H1 (cell line): ENCODE results near the gene SRSF7. TPM values are rescaled to one million over a fixed set of nuclear protein-coding genes. Genes with fewer than 3 reads are reported as not detected.

ENCODE experiments used
- CTCF ChIA-PET: fragments of 300-600 bp; sonication (Branson Sonifier 250); formaldehyde crosslinking; loops from one replicate; lab custom pipeline; 2021; ENCODE audit not compliant: partially characterized antibody; lab: Charles Lee
- POLR2A ChIA-PET: fragments of 300-600 bp; sonication (Branson Sonifier 250); formaldehyde crosslinking; loops from one replicate; lab custom pipeline; 2021; ENCODE audit warnings: inconsistent platforms; ENCODE audit not compliant: partially characterized antibody; lab: Charles Lee
- DNase-seq, 2 experiments: peaks; one replicate each; pipeline versions ENCODE4 v3.0.0 to v3.0.0-alpha.2; 2010 to 2022; ENCODE audit warnings: low spot score in 2 of 2, low read depth in 1 of 2, mixed read lengths in 1 of 2
- FAIRE-seq: peaks from 2 replicates; lab custom pipeline; 2011; peaks lifted over from hg19 to GRCh38; lab: Jason Lieb, UNC
- H2AFZ ChIP-seq: 2 replicates; pipeline ENCODE4 v1.8.1; 2012; ENCODE audit warnings: low read length, inconsistent platforms
- H2AK5ac ChIP-seq: 2 replicates; pipeline ENCODE4 v1.6.1; 2013; ENCODE audit warnings: low read depth, low read length
- H2BK120ac ChIP-seq: replicated peaks from 2 replicates; pipeline ENCODE3; 2013; ENCODE audit warnings: low read depth, low read length, inconsistent platforms
- H2BK12ac ChIP-seq: 2 replicates; pipeline ENCODE4 v1.6.1; 2013; ENCODE audit warnings: low read depth, low read length
- H2BK15ac ChIP-seq: 2 replicates; pipeline ENCODE4 v1.6.1; 2013; ENCODE audit warnings: low read length
- H2BK20ac ChIP-seq: 2 replicates; pipeline ENCODE4 v1.6.1; 2013; ENCODE audit warnings: low read length
- H2BK5ac ChIP-seq: 2 replicates; pipeline ENCODE4 v1.6.1; 2013; ENCODE audit warnings: low read depth, low read length
- H3K14ac ChIP-seq: 2 replicates; pipeline ENCODE4 v1.6.1; 2013; ENCODE audit warnings: inconsistent platforms; ENCODE audit not compliant: insufficient read length
- H3K18ac ChIP-seq: 2 replicates; pipeline ENCODE4 v1.6.1; 2013; ENCODE audit warnings: low read length; ENCODE audit errors: extremely low read depth
- H3K23ac ChIP-seq: 2 replicates; pipeline ENCODE4 v1.6.1; 2013; ENCODE audit warnings: inconsistent platforms; ENCODE audit not compliant: insufficient read length
- H3K23me2 ChIP-seq: 2 replicates; pipeline ENCODE4 v1.6.1; 2013; ENCODE audit warnings: low read depth, low read length
- H3K27ac ChIP-seq: 2 replicates; pipeline ENCODE4 v1.6.1; 2011; ENCODE audit warnings: low read depth, low read length, inconsistent platforms
- H3K27me3 ChIP-seq, 4 experiments: replicated peaks in 1 of 4; 1 replicate in 1 of 4; 2 replicates in 3 of 4; pipeline versions ENCODE4 v1.6.1 to v1.8.1; 2011 to 2013; ENCODE audit warnings: low read length in 3 of 4, mild to moderate bottlenecking in 3 of 4, inconsistent platforms in 2 of 4, mixed read lengths in 2 of 4, moderate library complexity in 1 of 4; ENCODE audit not compliant: control insufficient read depth in 3 of 4, insufficient read depth in 3 of 4; ENCODE audit errors: extremely low read depth in 1 of 4
- H3K36me3 ChIP-seq, 4 experiments: 2 replicates each; pipeline versions ENCODE4 v1.6.1 to v1.8.1; 2011 to 2013; ENCODE audit warnings: mild to moderate bottlenecking in 4 of 4, low read length in 3 of 4, moderate library complexity in 2 of 4, control low read depth in 1 of 4, inconsistent platforms in 1 of 4; ENCODE audit not compliant: insufficient read depth in 4 of 4, control insufficient read depth in 2 of 4
- H3K4ac ChIP-seq: replicated peaks from 2 replicates; pipeline ENCODE3; 2013; ENCODE audit warnings: low read length, low read depth, mixed read lengths, inconsistent platforms; ENCODE audit not compliant: insufficient read length
- H3K4me1 ChIP-seq, 4 experiments: replicated peaks in 1 of 4; 1 replicate in 1 of 4; 2 replicates in 3 of 4; pipeline versions ENCODE4 v1.6.1 to v1.8.1; 2011 to 2013; ENCODE audit warnings: low read length in 3 of 4, inconsistent platforms in 2 of 4, mixed read lengths in 1 of 4; ENCODE audit not compliant: insufficient read depth in 4 of 4, control insufficient read depth in 3 of 4
- H3K4me2 ChIP-seq, 2 experiments: 2 replicates each; pipeline versions ENCODE4 v1.6.1 to v1.8.1; 2011 to 2013; ENCODE audit warnings: low read depth in 2 of 2, low read length in 2 of 2, control low read depth in 1 of 2, inconsistent platforms in 1 of 2, mild to moderate bottlenecking in 1 of 2; ENCODE audit not compliant: insufficient read depth in 1 of 2
- H3K4me3 ChIP-seq, 4 experiments: fragments of 200-600, 300-600 bp in 1 of 4; sonication (generic), shearing (Covaris generic), sonication (Bioruptor Twin) in 1 of 4; 2 replicates each; pipeline versions ENCODE4 v1.5.1 to v1.8.1; 2011 to 2016; ENCODE audit warnings: low read length in 4 of 4, low read depth in 3 of 4, control low read depth in 2 of 4, inconsistent platforms in 2 of 4, mild to moderate bottlenecking in 2 of 4, mixed read lengths in 1 of 4, moderate library complexity in 1 of 4; ENCODE audit not compliant: insufficient read depth in 2 of 4; ENCODE audit errors: extremely low read depth in 1 of 4
- H3K56ac ChIP-seq: replicated peaks from 2 replicates; pipeline ENCODE3; 2013; ENCODE audit warnings: low read depth, mild to moderate bottlenecking, mixed read lengths, low read length, inconsistent platforms; ENCODE audit not compliant: insufficient read length
- H3K79me1 ChIP-seq: 2 replicates; pipeline ENCODE4 v1.6.1; 2013; ENCODE audit warnings: low read depth, low read length, control low read depth
- H3K79me2 ChIP-seq, 2 experiments: 2 replicates each; pipeline versions ENCODE4 v1.6.1 to v1.8.1; 2012 to 2013; ENCODE audit warnings: low read length in 2 of 2, mild to moderate bottlenecking in 2 of 2, inconsistent platforms in 1 of 2; ENCODE audit not compliant: insufficient read depth in 2 of 2, control insufficient read depth in 1 of 2
- H3K9ac ChIP-seq, 4 experiments: replicated peaks in 1 of 4; 1 replicate in 1 of 4; 2 replicates in 3 of 4; pipeline versions ENCODE4 v1.6.1 to v1.8.1; 2011 to 2013; ENCODE audit warnings: low read depth in 3 of 4, low read length in 3 of 4, control low read depth in 2 of 4, mild to moderate bottlenecking in 2 of 4, moderate library complexity in 2 of 4, inconsistent platforms in 1 of 4; ENCODE audit errors: extremely low read depth in 1 of 4
- H3K9me3 ChIP-seq, 2 experiments: 2 replicates each; pipeline versions ENCODE4 v1.6.1 to v1.8.1; 2012 to 2013; ENCODE audit warnings: mild to moderate bottlenecking in 2 of 2, moderate library complexity in 2 of 2, control low read depth in 1 of 2, inconsistent platforms in 1 of 2, low read depth in 1 of 2, low read length in 1 of 2, mixed read lengths in 1 of 2; ENCODE audit not compliant: insufficient read depth in 2 of 2
- H4K20me1 ChIP-seq, 2 experiments: replicated peaks in 1 of 2; 2 replicates each; pipeline versions ENCODE3 to v1.8.1; 2011 to 2013; ENCODE audit warnings: inconsistent platforms in 2 of 2, low read length in 2 of 2, mild to moderate bottlenecking in 1 of 2; ENCODE audit not compliant: insufficient read depth in 2 of 2, control insufficient read depth in 1 of 2
- H4K5ac ChIP-seq: 2 replicates; pipeline ENCODE4 v1.6.1; 2013; ENCODE audit warnings: low read length, low read depth, mixed read lengths, inconsistent platforms; ENCODE audit not compliant: insufficient read length
- H4K8ac ChIP-seq: 2 replicates; pipeline ENCODE4 v1.8.0; 2013; ENCODE audit warnings: mild to moderate bottlenecking, moderate library complexity, low read length, inconsistent platforms; ENCODE audit not compliant: insufficient read depth; ENCODE audit errors: extremely low read depth
- H4K91ac ChIP-seq: replicated peaks from 2 replicates; pipeline ENCODE3; 2013; ENCODE audit warnings: low read length, mixed read lengths, inconsistent platforms; ENCODE audit not compliant: insufficient read length
- CTBP2 ChIP-seq: IDR thresholded peaks from 2 replicates; pipeline ENCODE4 v1.7.0; 2011; ENCODE audit warnings: borderline replicate concordance, mild to moderate bottlenecking, moderate library complexity, mixed read lengths, low read length; ENCODE audit not compliant: insufficient read depth, insufficient read length
- JUND ChIP-seq: IDR thresholded peaks from 2 replicates; pipeline ENCODE4 v1.6.1; 2011; ENCODE audit warnings: mild to moderate bottlenecking, improper control_type of control experiment, low read length
- TCF12 ChIP-seq: IDR thresholded peaks from 2 replicates; pipeline ENCODE4 v1.6.1; 2011; ENCODE audit warnings: low read depth, mild to moderate bottlenecking, low read length
- WGBS, 2 experiments: shearing (Covaris generic) in 1 of 2; methylation state at CpG; one replicate each; pipeline versions ENCODE4 v1.1.6 to v1.1.7; 2013 to 2015; ENCODE audit warnings: low lambda C conversion rate in 2 of 2, mixed read lengths in 2 of 2, inconsistent platforms in 1 of 2, low coverage in 1 of 2, missing lambda C conversion rate in 1 of 2; ENCODE audit not compliant: insufficient replicate concordance in 2 of 2, insufficient coverage in 1 of 2, insufficient read length in 1 of 2; ENCODE audit errors: extremely low coverage in 1 of 2, missing lambda C conversion rate in 1 of 2; 5-methylcytosine and 5-hydroxymethylcytosine counted together
- polyA plus RNA-seq, 7 experiments: library from polyadenylated mRNA; depleted of rRNA in 3 of 7; stranded (reverse) in 5 of 7; unstranded in 2 of 7; fragments of >200 nt in 5 of 7; fragments of 200-250 nt in 2 of 7; gene quantifications; 1 replicate in 5 of 7; 2 replicates in 1 of 7; 4 replicates in 1 of 7; pipeline versions ENCODE4 v1.2.1 to v1.2.3, GENCODE V29; 2011 to 2013; ENCODE audit warnings: missing spikeins in 2 of 7, mixed read lengths in 2 of 7
- total RNA-seq: library from RNA; stranded (reverse); fragmentation: NEBNext Ultra II Directional; extraction: Animal tissue kit (Norgen Biotek cat#: 25700); gene quantifications from 2 replicates; pipeline ENCODE4 v1.2.1, GENCODE V29; 2021

Gene SRSF7
- total and polyA plus RNA-seq, 2 of the 8 experiments (the other 6 are each of a cell fraction or from before 2014, with no cell fraction given) = 370 to 415 TPM

DNA sequence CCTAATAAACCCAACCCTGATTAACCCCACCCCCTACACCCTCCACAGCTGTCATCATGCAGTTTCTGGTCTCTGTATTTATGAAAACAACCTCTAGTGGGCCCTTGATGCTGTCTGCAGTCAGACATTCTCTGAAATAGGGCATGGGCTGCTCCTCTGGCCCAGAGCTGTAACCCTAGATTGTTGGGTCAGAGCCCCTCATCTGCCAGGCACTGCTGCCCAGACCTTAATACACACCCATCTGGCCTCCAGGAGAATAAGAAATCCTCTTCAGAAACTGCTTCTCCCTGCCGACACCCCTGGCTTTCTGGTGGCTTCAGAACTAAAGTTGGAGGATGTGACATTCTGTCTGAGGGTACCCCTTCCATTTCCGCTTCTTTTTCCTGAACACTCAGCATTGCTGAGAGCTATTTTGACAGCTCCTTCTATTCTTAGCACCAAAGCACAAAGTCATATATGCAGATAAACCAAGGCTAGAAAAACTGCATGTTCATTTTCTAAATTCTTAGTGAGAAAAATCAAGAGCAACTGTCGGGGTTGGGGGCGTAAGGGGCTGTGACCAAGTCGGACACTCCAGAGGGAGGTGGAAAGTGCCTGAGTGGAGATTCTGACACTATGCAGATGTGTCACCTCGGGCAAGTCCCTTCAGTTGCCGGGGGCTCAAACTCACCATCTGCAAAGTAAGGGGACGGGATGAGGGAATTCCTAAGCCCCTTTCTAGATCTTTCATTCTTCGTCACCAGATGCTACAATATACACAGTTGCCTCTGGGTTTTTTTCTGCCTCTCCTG, 28.7 kb downstream of the SRSF7 start:
- no peak for FAIRE-seq
- no peak overlapping the region for H4K8ac ChIP-seq
- no peak overlapping the region for H3K27ac ChIP-seq
- H3K4me1 ChIP-seq = no peaks in the 10 kb centered on the region
- no peak overlapping the region for H2AFZ ChIP-seq
- POLR2A ChIA-PET = interaction anchor here (24.3 kb wide), 1 partner anchor 26 kb away, joined by 486 read pairs; the partner anchor contains the start of gene SRSF7
- no peak overlapping the region for H3K14ac ChIP-seq
- TF ChIP-seq TCF12 (no peak), CTBP2 (no peak), JUND (no peak)
- no peak overlapping the region for H4K91ac ChIP-seq
- no peaks in the 10 kb centered on the region for H3K23me2 ChIP-seq
- no peak overlapping the region for H3K56ac ChIP-seq
- no peak overlapping the region for H2BK20ac ChIP-seq
- H2BK5ac ChIP-seq = no peak overlapping the region
- H2BK12ac ChIP-seq = no peak overlapping the region
- no peaks in the 10 kb centered on the region for H3K27me3 ChIP-seq
- no peaks in the 10 kb centered on the region for H4K20me1 ChIP-seq
- no peak overlapping the region for H3K23ac ChIP-seq
- no peaks in the 10 kb centered on the region for H3K79me1 ChIP-seq
- H2BK15ac ChIP-seq = no peak overlapping the region
- WGBS, 2 experiments = 87% methylated on average over 9 of the region's 9 CpGs; no CpG with 5 or more reads in 1 of the 2 experiments
- no peak overlapping the region for H2BK120ac ChIP-seq
- no peak overlapping the region for H3K4me3 ChIP-seq
- CTCF ChIA-PET = interaction anchor here (0.8 to 9.6 kb wide), 12 partner anchors 9 to 199 kb away, joined by 3 to 113 read pairs (median 3); partner anchors contain the start of gene HNRNPLL
- H3K4me2 ChIP-seq = no peak overlapping the region
- no peak overlapping the region for H4K5ac ChIP-seq
- H3K79me2 ChIP-seq = no peaks in the 10 kb centered on the region
- H2AK5ac ChIP-seq = no peak overlapping the region
- no peak overlapping the region for H3K9ac ChIP-seq
- no peak overlapping the region for H3K18ac ChIP-seq
- no peaks in the 10 kb centered on the region for H3K36me3 ChIP-seq
- no peak overlapping the region for H3K4ac ChIP-seq
- DNase-seq = no peak
- H3K9me3 ChIP-seq = no peaks in the 10 kb centered on the region
